ENCODE results near the gene RAD51. TPM values are rescaled to one million over a fixed set of nuclear protein-coding genes. Genes with fewer than 3 reads are reported as not detected.

Gene RAD51
- total and polyA plus RNA-seq, 2 of the 8 experiments (the other 6 are each of a cell fraction or from before 2014, with no cell fraction given) = 32.2 to 42.4 TPM

DNA sequence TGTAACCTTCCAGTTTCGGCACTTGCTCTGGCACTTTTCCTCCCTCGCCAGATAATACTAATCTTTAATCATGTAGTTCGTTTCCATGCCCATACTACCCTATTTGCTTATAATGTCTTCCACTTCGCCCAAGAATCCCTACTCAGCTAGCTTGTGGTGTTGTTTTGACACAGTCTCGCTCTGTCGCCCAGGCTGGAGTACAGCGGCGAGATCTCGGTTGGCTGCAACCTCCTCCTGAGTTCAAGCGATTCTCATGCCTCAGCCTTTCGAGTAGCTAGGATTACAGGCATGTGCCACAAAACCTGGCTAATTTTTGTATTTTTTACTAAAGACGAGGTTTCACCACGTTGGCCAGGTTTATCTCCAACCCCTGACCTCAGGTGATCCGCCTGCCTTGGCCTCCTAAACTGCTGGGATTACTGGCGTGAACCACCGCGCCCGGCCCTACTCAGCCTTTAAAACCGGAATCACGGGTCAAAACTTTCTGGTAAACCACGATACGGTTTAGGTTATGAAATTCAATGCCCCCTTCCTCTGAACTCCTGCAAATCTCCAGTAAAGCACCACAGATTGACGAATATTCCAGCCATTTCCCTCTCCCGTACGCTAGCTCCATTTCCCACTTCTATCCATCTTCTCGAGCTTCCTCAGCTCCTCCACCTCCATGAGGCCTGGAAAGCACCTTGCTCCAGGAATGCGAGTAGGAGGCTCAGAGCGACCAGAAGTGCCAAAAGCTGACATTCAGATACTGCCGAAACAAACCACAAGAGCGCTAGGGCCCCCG, 878 bp upstream of the RAD51 start (continued):
- TF ChIP-seq CTBP2 (IDR thresholded peaks at IDR 0.05; ENCODE audit: borderline replicate concordance, insufficient read depth, insufficient read length, low read length) = no peak
- no peak for TF ChIP-seq RBBP5 (IDR thresholded peaks at IDR 0.05; ENCODE audit: borderline replicate concordance, low read depth, low read length)
- 0 out of 2 replicates have a peak, but pooled peaks have one; percentile 0 for TF ChIP-seq TCF12 (IDR thresholded peaks at IDR 0.05; ENCODE audit: low read depth, low read length)
- no peak for TF ChIP-seq EP300 (IDR thresholded peaks at IDR 0.05; ENCODE audit: borderline replicate concordance in 1 of 2, low read depth in 2 of 2, low read length in 2 of 2)
- TF ChIP-seq SIX5 (IDR thresholded peaks at IDR 0.05; ENCODE audit: low read depth, low read length) = no peak
- TF ChIP-seq CBX5 (IDR thresholded peaks at IDR 0.05; ENCODE audit: low read depth, low read length) = no peak
